Adipocyte (in vitro differentiated cells): ENCODE results near the gene RYR3.
A peak's percentile ranks its signal among the peaks of the same experiment; 100 is the strongest.

Source experiments
- DNase-seq: peaks from one replicate; pipeline ENCODE4 v3.0.0-alpha.2; 2015; ENCODE audit warnings: low read depth
- H3K27me3 ChIP-seq: replicated peaks from 2 replicates; pipeline ENCODE4 v1.7.0; 2013; ENCODE audit warnings: mild to moderate bottlenecking, low read length, moderate library complexity; ENCODE audit not compliant: control insufficient read depth, insufficient read depth
- H3K36me3 ChIP-seq: 2 replicates; pipeline ENCODE4 v1.7.0; 2013; ENCODE audit warnings: low read length, mild to moderate bottlenecking, moderate library complexity; ENCODE audit not compliant: control insufficient read depth, insufficient read depth, severe bottlenecking
- H3K4me1 ChIP-seq: 2 replicates; pipeline ENCODE4 v1.7.0; 2013; ENCODE audit warnings: mild to moderate bottlenecking, low read length, moderate library complexity; ENCODE audit not compliant: control insufficient read depth, insufficient read depth
- H3K4me3 ChIP-seq: 2 replicates; pipeline ENCODE4 v1.7.0; 2013; ENCODE audit warnings: mild to moderate bottlenecking, low read length, moderate library complexity
- H3K9ac ChIP-seq: 2 replicates; pipeline ENCODE4 v1.7.0; 2013; ENCODE audit warnings: mild to moderate bottlenecking, low read length, moderate library complexity
- H3K9me3 ChIP-seq: 2 replicates; pipeline ENCODE4 v1.7.0; 2013; ENCODE audit warnings: mild to moderate bottlenecking, low read length, moderate library complexity; ENCODE audit not compliant: control insufficient read depth

RYR3 gene

DNA sequence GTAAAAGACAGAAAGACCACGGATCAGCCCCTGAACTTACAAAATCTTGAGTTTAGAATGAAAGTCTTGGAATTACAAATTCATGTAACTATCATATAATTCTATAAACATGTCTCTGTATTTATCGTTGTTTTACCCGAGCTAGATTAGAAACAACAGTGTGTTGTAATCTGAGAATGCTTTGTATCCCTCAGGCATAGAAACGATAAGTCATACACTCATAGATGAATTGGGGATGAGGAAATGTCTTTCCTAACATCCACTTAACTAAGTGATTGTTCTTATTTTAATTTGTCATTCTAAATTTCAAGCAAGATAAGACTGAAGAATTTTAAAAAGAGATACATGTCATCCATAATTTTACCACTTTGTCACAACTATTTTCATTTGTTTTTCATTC is 165.3 kb downstream of the RYR3 start:
- no peaks in the 10 kb centered on the region for H3K4me1 ChIP-seq
- no peaks in the 10 kb centered on the region for H3K36me3 ChIP-seq
- no peak overlapping the region for H3K4me3 ChIP-seq
- H3K9me3 ChIP-seq, result peaks cover 10% of the 10 kb centered on the region
- no peak overlapping the region for H3K9ac ChIP-seq
- H3K27me3 ChIP-seq, result peaks cover 8% of the 10 kb centered on the region
- DNase-seq, result no peak

DNA sequence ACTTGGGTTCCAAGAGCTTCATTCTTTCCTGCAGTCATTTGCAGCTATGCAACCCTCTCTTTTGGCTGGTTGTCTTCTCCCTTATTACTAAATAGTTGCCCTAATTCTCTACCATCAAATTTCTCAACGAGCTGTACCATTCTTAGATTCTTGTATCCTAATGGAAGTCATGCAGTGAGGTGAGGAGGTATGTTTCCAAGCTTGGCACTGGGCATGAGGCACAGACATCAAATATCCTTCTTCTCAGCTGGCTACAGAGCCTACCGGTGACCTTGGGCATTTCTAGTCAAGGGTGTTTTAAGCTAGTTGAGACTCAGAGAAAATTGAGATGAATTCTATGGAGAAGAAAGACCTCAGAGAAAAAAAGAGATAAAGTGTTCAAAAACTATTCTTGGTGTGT is 166.1 kb downstream of the RYR3 start:
- DNase-seq, result no peak

DNA sequence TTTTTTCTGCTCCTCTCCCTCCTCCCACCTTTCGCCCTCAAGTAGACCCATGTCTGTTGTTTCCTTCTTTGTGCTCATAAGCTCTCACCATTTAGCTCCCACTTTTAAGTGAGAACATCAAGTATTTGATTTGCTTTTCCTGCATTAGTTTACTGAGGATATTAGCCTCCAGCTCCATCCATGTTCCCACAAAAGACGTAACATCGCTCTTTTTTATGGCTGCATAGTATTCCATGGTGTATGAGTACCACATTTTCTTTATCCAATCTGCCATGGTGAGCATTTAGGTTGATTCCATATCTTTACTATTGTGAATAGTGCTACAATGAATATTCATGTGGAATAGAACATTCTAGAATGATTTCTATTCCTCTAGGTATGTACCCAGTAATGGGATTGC is 178.6 kb downstream of the RYR3 start:
- Histone ChIP-seq H3K9ac (no peak overlapping the region), H3K9me3 (peaks cover 7% of the 10 kb centered on the region), H3K36me3 (no peaks in the 10 kb centered on the region), H3K4me1 (no peaks in the 10 kb centered on the region), H3K4me3 (no peak overlapping the region), H3K27me3 (peaks cover 9% of the 10 kb centered on the region)
- DNase-seq, result no peak

More for the DNA sequence above, 166.1 kb downstream of the RYR3 start:
- Histone ChIP-seq H3K27me3 (peaks cover 8% of the 10 kb centered on the region), H3K4me3 (no peak overlapping the region), H3K36me3 (no peaks in the 10 kb centered on the region), H3K9me3 (peaks cover 11% of the 10 kb centered on the region), H3K9ac (no peak overlapping the region), H3K4me1 (no peaks in the 10 kb centered on the region)

DNA sequence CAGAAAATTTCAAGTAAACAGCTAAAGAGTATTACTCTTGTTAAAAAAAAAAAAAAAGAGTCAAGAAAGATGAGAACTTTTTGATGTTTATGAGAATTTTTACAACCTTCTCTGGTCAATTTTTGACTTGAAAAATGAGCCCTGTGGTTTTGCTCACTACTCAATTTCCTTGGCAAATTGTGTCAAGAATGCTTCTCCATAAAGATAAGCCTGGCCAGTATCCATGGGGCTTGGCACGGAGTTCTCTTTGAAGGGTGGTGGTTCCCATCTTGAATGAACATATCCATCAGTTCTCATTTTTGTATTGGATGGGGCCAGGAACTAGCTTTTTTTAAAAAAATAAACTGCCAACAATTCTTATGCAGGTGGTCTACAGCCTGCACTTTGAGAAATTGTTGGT is 179.9 kb downstream of the RYR3 start:
- no peaks in the 10 kb centered on the region for H3K4me1 ChIP-seq
- no peak for DNase-seq
- H3K9ac ChIP-seq, result no peak overlapping the region
- peaks cover 13% of the 10 kb centered on the region for H3K27me3 ChIP-seq
- no peaks in the 10 kb centered on the region for H3K9me3 ChIP-seq
- H3K36me3 ChIP-seq, result no peaks in the 10 kb centered on the region
- H3K4me3 ChIP-seq, result no peak overlapping the region

DNA sequence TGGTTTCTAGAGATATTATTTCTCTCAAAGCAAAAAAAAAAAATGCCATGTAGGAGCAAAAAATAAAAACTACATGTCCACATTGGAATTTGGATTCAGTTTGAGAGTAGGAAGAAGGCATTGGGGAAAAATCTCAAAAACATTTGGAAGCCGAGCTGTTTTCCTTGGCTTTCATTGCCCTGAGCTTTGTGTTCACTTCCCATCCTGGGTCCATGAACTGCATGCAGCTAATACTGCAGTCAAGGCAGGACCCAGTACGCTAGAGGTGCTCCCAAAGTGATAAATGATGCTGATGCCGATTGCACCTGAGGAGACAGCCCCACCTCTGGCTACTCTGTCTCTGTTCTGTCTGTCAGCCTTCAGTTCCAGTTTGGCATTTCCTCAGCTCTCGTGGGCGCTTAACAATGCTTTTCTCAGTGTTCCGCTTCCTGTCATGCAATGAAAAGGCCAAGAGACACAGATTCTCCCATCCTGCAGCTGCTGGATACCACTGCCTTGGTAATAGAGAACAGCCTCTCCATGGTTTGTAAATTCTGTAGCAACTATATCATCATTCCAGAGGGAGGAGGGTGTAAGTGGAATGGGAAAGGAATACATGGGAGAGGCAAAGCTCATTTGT is 181.8 kb downstream of the RYR3 start:
- no peak for DNase-seq
- Histone ChIP-seq H3K9me3 (no peaks in the 10 kb centered on the region), H3K4me1 (no peaks in the 10 kb centered on the region), H3K27me3 (peaks cover 13% of the 10 kb centered on the region), H3K36me3 (no peaks in the 10 kb centered on the region), H3K4me3 (no peak overlapping the region), H3K9ac (no peak overlapping the region)

DNA sequence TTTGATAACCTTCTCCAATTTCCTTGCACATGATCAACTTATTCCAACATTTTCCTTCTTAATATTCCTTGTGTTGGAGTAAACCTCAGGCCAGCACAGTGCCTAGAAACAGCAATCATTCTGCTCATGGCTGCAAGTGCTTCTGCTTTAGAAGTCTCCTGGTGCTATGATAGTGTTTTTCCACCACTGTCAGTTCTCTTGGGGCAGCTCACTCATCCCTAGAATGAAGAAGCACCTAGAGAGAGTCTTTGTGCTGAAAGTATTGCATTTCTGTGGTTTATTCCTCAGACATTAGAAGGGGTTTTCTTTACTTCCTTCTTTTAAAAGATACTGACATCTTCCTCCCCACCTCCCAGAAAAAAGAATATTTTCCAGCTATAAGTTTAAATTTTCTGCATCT is 183.5 kb downstream of the RYR3 start:
- peaks cover 17% of the 10 kb centered on the region for H3K27me3 ChIP-seq
- DNase-seq, result no peak
- no peak overlapping the region for H3K9ac ChIP-seq
- H3K36me3 ChIP-seq, result no peaks in the 10 kb centered on the region
- H3K4me3 ChIP-seq, result no peak overlapping the region
- H3K9me3 ChIP-seq, result no peaks in the 10 kb centered on the region
- H3K4me1 ChIP-seq, result no peaks in the 10 kb centered on the region

DNA sequence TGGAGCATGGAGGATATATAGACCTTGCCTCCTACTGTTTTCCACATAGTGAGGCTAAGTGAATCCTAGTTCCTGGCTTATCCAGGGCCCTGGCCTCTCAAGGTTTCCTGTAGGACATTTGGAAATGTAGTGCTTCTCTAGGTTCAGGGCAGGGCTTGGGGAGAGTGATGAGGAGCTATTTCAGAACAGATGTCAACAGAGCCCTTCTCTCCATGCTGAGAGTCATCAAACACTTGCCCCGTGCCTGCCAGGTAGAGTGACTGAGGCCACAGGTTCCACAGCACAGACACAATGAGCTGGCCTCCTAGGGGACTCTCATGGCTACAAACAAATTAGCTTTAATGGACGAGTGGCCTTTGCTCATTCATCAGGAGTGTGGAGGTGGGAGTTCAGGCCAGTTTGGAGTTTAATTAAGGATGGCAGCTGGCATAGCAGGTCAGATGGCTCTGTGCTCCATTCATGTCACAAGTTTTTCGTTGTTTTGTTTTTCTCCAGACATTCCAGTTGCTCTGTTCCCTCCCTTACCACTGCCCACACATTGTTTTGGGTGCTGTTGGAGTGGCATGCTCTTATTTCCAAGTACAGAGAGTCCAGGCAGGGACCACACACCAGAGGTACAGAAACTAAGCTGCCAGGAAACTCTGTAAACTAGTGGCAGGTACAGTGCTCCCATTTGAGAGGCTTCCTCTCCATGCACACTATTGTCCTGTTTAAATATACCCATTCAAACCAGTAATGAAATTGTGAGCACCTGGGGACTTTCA is 189.8 kb downstream of the RYR3 start:
- no peaks in the 10 kb centered on the region for H3K36me3 ChIP-seq
- no peak overlapping the region for H3K9ac ChIP-seq
- no peaks in the 10 kb centered on the region for H3K9me3 ChIP-seq
- H3K4me3 ChIP-seq, result no peak overlapping the region
- no peaks in the 10 kb centered on the region for H3K4me1 ChIP-seq
- peaks cover 16% of the 10 kb centered on the region for H3K27me3 ChIP-seq
- DNase-seq, result no peak

DNA sequence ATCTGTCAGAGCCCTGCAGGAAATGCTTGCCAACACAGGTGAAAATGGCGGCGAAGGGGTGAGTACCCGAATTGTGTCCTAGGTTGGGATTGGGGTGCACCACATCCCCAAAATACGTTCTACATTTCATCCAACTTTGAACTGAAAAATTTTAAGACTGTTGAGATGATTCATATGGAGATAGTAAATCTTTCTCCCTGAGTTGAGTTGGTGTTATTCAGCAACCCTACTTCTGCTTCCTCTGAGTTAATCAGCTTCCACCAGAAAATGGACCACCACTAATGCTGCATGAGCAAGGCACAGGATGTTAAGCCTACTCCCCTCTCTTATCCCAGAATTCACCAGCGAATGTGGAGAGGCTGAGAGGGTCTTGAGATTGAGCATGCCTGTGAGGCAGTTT is 192.9 kb downstream of the RYR3 start:
- Histone ChIP-seq H3K9ac (no peak overlapping the region), H3K4me3 (no peak overlapping the region), H3K9me3 (no peaks in the 10 kb centered on the region), H3K27me3 (peaks cover 17% of the 10 kb centered on the region), H3K4me1 (peaks cover 3% of the 10 kb centered on the region), H3K36me3 (no peaks in the 10 kb centered on the region)
- DNase-seq, result no peak

DNA sequence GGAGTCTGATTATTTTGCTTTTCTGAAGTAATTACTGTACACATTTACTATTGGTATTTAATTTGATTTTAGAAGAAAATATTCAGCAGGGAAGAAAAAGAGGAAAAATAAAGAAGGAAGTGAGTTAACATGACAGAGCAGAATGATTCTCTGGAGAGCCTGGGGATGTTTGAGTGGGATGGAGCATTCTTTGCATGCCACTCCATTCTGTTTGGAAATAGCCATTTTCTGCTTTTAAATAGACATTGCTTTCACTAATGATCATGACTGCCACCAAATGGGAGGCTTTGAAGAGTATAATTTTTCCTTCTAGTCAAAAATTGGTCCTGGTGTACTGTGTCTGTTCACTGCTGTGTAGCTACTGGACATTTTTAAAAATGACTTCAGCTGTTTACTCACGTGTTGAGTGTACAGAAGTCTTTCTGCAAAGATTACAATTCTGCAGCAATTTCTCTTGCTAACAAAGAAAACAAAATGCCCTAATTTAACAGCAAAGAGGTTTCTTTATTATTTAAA is 196.1 kb downstream of the RYR3 start:
- Histone ChIP-seq H3K9me3 (no peaks in the 10 kb centered on the region), H3K9ac (no peak overlapping the region), H3K4me3 (no peak overlapping the region), H3K4me1 (peaks cover 3% of the 10 kb centered on the region), H3K27me3 (peaks cover 15% of the 10 kb centered on the region), H3K36me3 (no peaks in the 10 kb centered on the region)
- DNase-seq, result peak; percentile 22

DNA sequence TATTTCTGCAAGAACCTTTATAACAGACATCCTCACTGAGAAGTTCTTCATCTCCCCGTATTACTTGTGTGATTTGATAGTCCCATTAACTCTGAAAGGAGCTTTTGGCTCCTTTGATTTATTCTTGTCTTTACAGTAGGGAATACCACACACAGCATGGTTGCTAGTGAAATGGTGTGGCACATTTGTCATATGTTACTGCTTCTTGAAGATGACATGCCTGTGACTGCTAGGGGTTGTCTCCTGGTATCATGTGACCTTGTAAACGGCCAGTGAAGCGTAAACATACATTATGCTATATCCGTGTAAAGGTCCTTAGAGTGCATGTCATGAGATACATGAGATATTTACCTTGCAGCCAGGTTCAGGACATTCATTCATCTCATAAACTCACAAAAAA is 197.9 kb downstream of the RYR3 start:
- H3K4me1 ChIP-seq, result peaks cover 3% of the 10 kb centered on the region
- no peaks in the 10 kb centered on the region for H3K9me3 ChIP-seq
- H3K9ac ChIP-seq, result no peak overlapping the region
- peaks cover 23% of the 10 kb centered on the region for H3K27me3 ChIP-seq
- H3K4me3 ChIP-seq, result no peak overlapping the region
- H3K36me3 ChIP-seq, result no peaks in the 10 kb centered on the region
- DNase-seq, result no peak

DNA sequence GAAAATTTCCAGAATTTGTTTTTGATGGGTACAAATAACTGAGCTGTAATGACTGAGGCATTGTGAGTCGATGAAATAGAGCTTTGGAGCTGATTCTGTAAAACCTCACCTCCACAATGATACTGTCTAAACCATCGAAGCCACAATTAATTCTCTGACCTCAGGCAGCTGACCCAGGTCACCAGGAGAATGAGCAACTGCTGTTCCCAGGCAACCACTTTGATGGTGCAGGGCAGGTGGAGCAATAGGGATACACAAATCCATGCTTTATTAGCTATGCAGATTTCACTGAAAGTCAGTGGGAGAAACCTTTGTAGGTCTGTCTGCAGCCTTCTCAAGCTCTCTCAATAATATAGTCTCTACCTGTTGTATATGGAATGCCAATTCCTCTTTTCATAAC is 204.4 kb downstream of the RYR3 start:
- no peaks in the 10 kb centered on the region for H3K36me3 ChIP-seq

More for the DNA sequence above, 204.4 kb downstream of the RYR3 start:
- H3K4me1 ChIP-seq, result no peaks in the 10 kb centered on the region
- H3K9me3 ChIP-seq, result no peaks in the 10 kb centered on the region
- no peak overlapping the region for H3K9ac ChIP-seq
- no peak overlapping the region for H3K4me3 ChIP-seq
- no peak for DNase-seq
- peaks cover 29% of the 10 kb centered on the region for H3K27me3 ChIP-seq
